GM12873 (cell line): ENCODE measurements around the gene CFL1.

ENCODE experiments used
- CTCF ChIP-seq: IDR thresholded peaks from 2 replicates; pipeline ENCODE4 v1.5.1; 2012; ENCODE audit warnings: low read depth, mild to moderate bottlenecking, moderate library complexity, low read length, control low read depth; ENCODE audit not compliant: insufficient read depth; ENCODE audit errors: missing control alignments

The CFL1 gene

GRCh38 chr11:65891219-65892136 lies 33.5 kb upstream of the CFL1 start:
- peak; percentile 67 for TF ChIP-seq CTCF

- no peak for TF ChIP-seq CTCF
Measured at GRCh38 chr11:65890324-65891218, 32.6 kb upstream of the CFL1 start, which contains the start of gene CCDC85B. CCDC85B (plus strand) TSS chr11:65890673; CDS start chr11:65890784, 111 bp downstream.

GRCh38 chr11:65888163-65888814 lies 30.3 kb upstream of the CFL1 start, which contains the start of gene FIBP:
FIBP (minus strand) TSS chr11:65888471; CDS start chr11:65888418, 53 bp downstream.
- peak; percentile 79 for TF ChIP-seq CTCF

GRCh38 chr11:65887723-65888162 lies 29.8 kb upstream of the CFL1 start:
- no peak for TF ChIP-seq CTCF

- no peak for TF ChIP-seq CTCF
Measured at GRCh38 chr11:65886826-65887722, 29.1 kb upstream of the CFL1 start.

- no peak for TF ChIP-seq CTCF
Measured at GRCh38 chr11:65885808-65886536, 28.0 kb upstream of the CFL1 start.
